Ureter (tissue), 1 donor: ENCODE measurements around the gene WNT3A. TPM values are rescaled to one million over a fixed set of nuclear protein-coding genes. Genes with fewer than 3 reads are reported as not detected.

Experiments
- DNase-seq: peaks from one replicate; pipeline ENCODE4 v3.0.0-alpha.2; 2020; ENCODE audit warnings: low spot score
- total RNA-seq: library from RNA; stranded (reverse); gene quantifications from one replicate; pipeline ENCODE4 v1.2.4, GENCODE V29; 2023
- donor health status: DM: yes; HTN: yes; CAD: no.

Gene WNT3A
- total RNA-seq, 1 donor from 2014 or later: 0.21 TPM

GRCh38 chr1:227999056-227999930 lies 7.5 kb upstream of the WNT3A start:
- peak; percentile 71 for DNase-seq

- DNase-seq: no peak
These were observed 6.4 kb upstream of the WNT3A start for GRCh38 chr1:228000416-228000815.

- DNase-seq: no peak
These were observed 5.8 kb upstream of the WNT3A start for GRCh38 chr1:228000836-228001563.

GRCh38 chr1:228001738-228002535 lies 4.9 kb upstream of the WNT3A start:
- DNase-seq: no peak

GRCh38 chr1:228002792-228003191 lies 4.0 kb upstream of the WNT3A start:
- DNase-seq: no peak

- no peak for DNase-seq
These were observed 3.1 kb upstream of the WNT3A start for GRCh38 chr1:228003461-228004330.

- no peak for DNase-seq
These were observed 2.4 kb upstream of the WNT3A start for GRCh38 chr1:228004331-228004855.

GRCh38 chr1:228004856-228005462 lies 1.8 kb upstream of the WNT3A start:
- no peak for DNase-seq

GRCh38 chr1:228005511-228006033 lies 1.2 kb upstream of the WNT3A start:
- DNase-seq: no peak

GRCh38 chr1:228006034-228006785 lies 588 bp upstream of the WNT3A start:
- DNase-seq: no peak

GRCh38 chr1:228007049-228007800 lies 427 bp downstream of the WNT3A start:
- DNase-seq: no peak

- no peak for DNase-seq
These were observed 1.1 kb downstream of the WNT3A start for GRCh38 chr1:228007801-228008341.

GRCh38 chr1:228008391-228009115 lies 1.8 kb downstream of the WNT3A start:
- DNase-seq: no peak

GRCh38 chr1:228009116-228009827 lies 2.5 kb downstream of the WNT3A start:
- no peak for DNase-seq

GRCh38 chr1:228009828-228010775 lies 3.3 kb downstream of the WNT3A start:
- DNase-seq: no peak

- no peak for DNase-seq
These were observed 4.1 kb downstream of the WNT3A start for GRCh38 chr1:228010921-228011320.
